HepG2 (cell line): ENCODE data around the gene PRMT5. TPM values are rescaled to one million over a fixed set of nuclear protein-coding genes. Genes with fewer than 3 reads are reported as not detected.

Source experiments
- ASH2L ChIP-seq: fragments of 300-600, 200-600 bp; sonication (generic); IDR thresholded peaks from 2 replicates; pipeline ENCODE4 v1.7.0; 2017; ENCODE audit warnings: low read depth, mild to moderate bottlenecking, moderate library complexity, mixed read lengths, low read length; ENCODE audit not compliant: insufficient read length
- DMAP1 ChIP-seq: IDR thresholded peaks from 2 replicates; pipeline ENCODE4 v1.6.1; 2016
- GLI4 ChIP-seq: sonication (generic); formaldehyde crosslinking; IDR thresholded peaks from 2 replicates; pipeline ENCODE4 v1.5.1; 2020; ENCODE audit warnings: missing genetic modification reagents, mild to moderate bottlenecking, moderate library complexity, borderline replicate concordance
- GMEB1 ChIP-seq: sonication (generic); formaldehyde crosslinking; IDR thresholded peaks from 2 replicates; pipeline ENCODE4 v1.5.1; 2020; ENCODE audit warnings: missing genetic modification reagents, mild to moderate bottlenecking, borderline replicate concordance
- IKZF4 ChIP-seq: sonication (generic); formaldehyde crosslinking; IDR thresholded peaks from 2 replicates; pipeline ENCODE4 v1.5.1; 2020; ENCODE audit warnings: borderline replicate concordance, mild to moderate bottlenecking, low read depth, missing genetic modification reagents; ENCODE audit errors: not compliant biosample characterization
- IRF2 ChIP-seq: IDR thresholded peaks from 2 replicates; pipeline ENCODE4 v1.6.1; 2018; ENCODE audit warnings: missing genetic modification reagents, missing compliant biosample characterization
- LRRFIP1 ChIP-seq: sonication (generic); formaldehyde crosslinking; conservative IDR thresholded peaks from 2 replicates; pipeline ENCODE4 v1.4.0; 2020; ENCODE audit warnings: missing genetic modification reagents
- MIER2 ChIP-seq: IDR thresholded peaks from 2 replicates; pipeline ENCODE4 v1.6.1; 2016; ENCODE audit warnings: missing biosample characterization, missing genetic modification reagents
- NR3C1 ChIP-seq: sonication (generic); formaldehyde crosslinking; IDR thresholded peaks from 2 replicates; pipeline ENCODE4 v1.4.0; 2020; ENCODE audit warnings: missing genetic modification reagents
- PHF8 ChIP-seq: sonication (generic); formaldehyde crosslinking; IDR thresholded peaks from 2 replicates; pipeline ENCODE4 v1.5.0; 2020; ENCODE audit warnings: missing genetic modification reagents
- PRDM10 ChIP-seq: sonication (generic); formaldehyde crosslinking; IDR thresholded peaks from 2 replicates; pipeline ENCODE4 v1.4.0; 2020; ENCODE audit warnings: low read depth, missing genetic modification reagents
- TBX2 ChIP-seq: sonication (generic); formaldehyde crosslinking; IDR thresholded peaks from 2 replicates; pipeline ENCODE4 v1.5.0; 2020; ENCODE audit warnings: missing genetic modification reagents, mild to moderate bottlenecking, borderline replicate concordance
- ZNF274 ChIP-seq: sonication (generic); formaldehyde crosslinking; IDR thresholded peaks from 2 replicates; pipeline ENCODE4 v1.5.1; 2020; ENCODE audit warnings: mild to moderate bottlenecking, missing genetic modification reagents
- ZNF282 ChIP-seq: fragments of 450-650 bp; IDR thresholded peaks from 2 replicates; pipeline ENCODE4 v1.6.1; 2018; ENCODE audit not compliant: partially characterized antibody
- ZNF501 ChIP-seq: sonication (generic); formaldehyde crosslinking; IDR thresholded peaks from 2 replicates; pipeline ENCODE4 v1.5.1; 2020; ENCODE audit warnings: mild to moderate bottlenecking, moderate library complexity, missing genetic modification reagents
- polyA plus RNA-seq, 8 experiments: library from polyadenylated mRNA; depleted of rRNA in 3 of 8; stranded (reverse) in 7 of 8; unstranded in 1 of 8; fragments of >200 nt; fragmentation: Illumina TruSeq in 4 of 8; extraction: Trizol in 4 of 8; gene quantifications; 2 replicates each; pipeline versions ENCODE4 v1.2.1 to v1.2.3, GENCODE V29; 2011 to 2016; ENCODE audit warnings: low read depth in 4 of 8, missing spikeins in 1 of 8, mixed read lengths in 1 of 8; ENCODE audit not compliant: insufficient read depth in 1 of 8
- total RNA-seq, 5 experiments: library from RNA; depleted of rRNA; stranded (reverse); fragments of >200 nt; fragmentation: Illumina TruSeq; extraction: Trizol; gene quantifications; 2 replicates each; pipeline ENCODE4 v1.2.3, GENCODE V29; 2016; ENCODE audit warnings: low read depth in 1 of 5
- TF ChIP-seq, protein P1 (sequence below): IDR thresholded peaks from 2 replicates; pipeline ENCODE4 v1.6.1; 2016; ENCODE audit warnings: mild to moderate bottlenecking
- TF ChIP-seq, protein P2 (sequence below): sonication (generic); formaldehyde crosslinking; IDR thresholded peaks from 2 replicates; pipeline ENCODE4 v1.4.0; 2020; ENCODE audit warnings: missing genetic modification reagents

Gene PRMT5
- total and polyA plus RNA-seq, 2 of the 13 experiments (the other 11 are each of a cell fraction or from before 2014, with no cell fraction given): 210 to 354 TPM

DNA sequence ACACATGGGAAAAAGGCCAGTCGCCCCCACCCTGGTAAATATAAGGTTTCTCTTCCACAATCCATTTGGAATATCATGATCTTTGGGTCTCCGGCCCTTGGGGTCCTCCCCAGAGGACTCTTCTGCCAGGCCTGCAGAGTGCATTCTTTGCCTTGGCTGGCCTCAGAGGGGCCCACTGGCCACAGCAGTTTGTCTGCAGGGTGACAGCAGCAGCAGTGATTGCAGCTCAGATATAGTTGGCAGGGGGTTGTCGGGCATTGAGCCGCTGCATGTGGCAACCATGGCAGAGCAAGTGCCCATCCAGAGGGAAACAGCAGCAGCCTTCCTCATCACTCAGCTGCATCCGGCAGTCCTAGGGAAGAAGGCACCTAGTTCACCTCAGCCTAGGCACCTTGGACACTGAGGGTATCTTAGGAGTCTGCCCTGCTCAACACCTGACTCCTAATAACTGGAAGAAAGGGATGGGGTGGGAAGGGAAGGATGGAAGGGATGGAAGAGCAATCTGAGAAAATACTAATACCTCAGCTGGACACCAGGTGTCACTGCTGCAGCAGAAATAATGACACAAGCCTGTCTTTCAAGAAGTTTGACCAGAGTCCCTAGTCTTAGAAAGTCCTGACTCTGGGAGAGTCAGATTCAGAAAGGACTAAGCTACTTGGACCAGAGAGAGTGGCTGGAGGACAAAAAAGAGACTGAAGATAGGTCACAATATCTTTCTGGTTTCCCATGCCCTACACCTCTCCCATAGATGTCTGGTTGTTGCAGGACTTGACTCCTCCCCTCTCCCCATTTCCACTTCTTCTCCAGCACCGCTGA is 44.2 kb upstream of the PRMT5 start (continued):
- no peak; the same call in 1 of the 2 replicates for TF ChIP-seq TBX2
- 0 out of 2 replicates have a peak, but pooled peaks have one; percentile 22 for TF ChIP-seq PRDM10 (CRISPR knock-in tag)
- TF ChIP-seq LRRFIP1 (CRISPR knock-in tag): 0 out of 2 replicates have a peak, but pooled peaks have one; percentile 91
- TF ChIP-seq, protein P1, sequence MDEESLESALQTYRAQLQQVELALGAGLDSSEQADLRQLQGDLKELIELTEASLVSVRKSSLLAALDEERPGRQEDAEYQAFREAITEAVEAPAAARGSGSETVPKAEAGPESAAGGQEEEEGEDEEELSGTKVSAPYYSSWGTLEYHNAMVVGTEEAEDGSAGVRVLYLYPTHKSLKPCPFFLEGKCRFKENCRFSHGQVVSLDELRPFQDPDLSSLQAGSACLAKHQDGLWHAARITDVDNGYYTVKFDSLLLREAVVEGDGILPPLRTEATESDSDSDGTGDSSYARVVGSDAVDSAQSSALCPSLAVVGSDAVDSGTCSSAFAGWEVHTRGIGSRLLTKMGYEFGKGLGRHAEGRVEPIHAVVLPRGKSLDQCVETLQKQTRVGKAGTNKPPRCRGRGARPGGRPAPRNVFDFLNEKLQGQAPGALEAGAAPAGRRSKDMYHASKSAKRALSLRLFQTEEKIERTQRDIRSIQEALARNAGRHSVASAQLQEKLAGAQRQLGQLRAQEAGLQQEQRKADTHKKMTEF: peak; percentile 60
- peak; percentile 81; the same call in 1 of the 2 replicates for TF ChIP-seq IRF2 (CRISPR knock-in tag)
- no peak for TF ChIP-seq GLI4 (CRISPR knock-in tag)
- 0 out of 2 replicates have a peak, but pooled peaks have one; percentile 31 for TF ChIP-seq PHF8 (CRISPR knock-in tag)
- peak; percentile 77 for TF ChIP-seq ASH2L
- no peak for TF ChIP-seq NR3C1 (CRISPR knock-in tag)
- TF ChIP-seq, protein P2, sequence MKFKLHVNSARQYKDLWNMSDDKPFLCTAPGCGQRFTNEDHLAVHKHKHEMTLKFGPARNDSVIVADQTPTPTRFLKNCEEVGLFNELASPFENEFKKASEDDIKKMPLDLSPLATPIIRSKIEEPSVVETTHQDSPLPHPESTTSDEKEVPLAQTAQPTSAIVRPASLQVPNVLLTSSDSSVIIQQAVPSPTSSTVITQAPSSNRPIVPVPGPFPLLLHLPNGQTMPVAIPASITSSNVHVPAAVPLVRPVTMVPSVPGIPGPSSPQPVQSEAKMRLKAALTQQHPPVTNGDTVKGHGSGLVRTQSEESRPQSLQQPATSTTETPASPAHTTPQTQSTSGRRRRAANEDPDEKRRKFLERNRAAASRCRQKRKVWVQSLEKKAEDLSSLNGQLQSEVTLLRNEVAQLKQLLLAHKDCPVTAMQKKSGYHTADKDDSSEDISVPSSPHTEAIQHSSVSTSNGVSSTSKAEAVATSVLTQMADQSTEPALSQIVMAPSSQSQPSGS (CRISPR knock-in tag): 0 out of 2 replicates have a peak, but pooled peaks have one; percentile 63
- TF ChIP-seq ZNF282: no peak
- TF ChIP-seq DMAP1 (CRISPR knock-in tag): peak; percentile 36; the same call in 1 of the 2 replicates
- TF ChIP-seq MIER2: 0 out of 2 replicates have a peak, but pooled peaks have one; percentile 28
- 0 out of 2 replicates have a peak, but pooled peaks have one; percentile 43 for TF ChIP-seq GMEB1
- peak; percentile 19; the same call in 1 of the 2 replicates for TF ChIP-seq ZNF274 (CRISPR knock-in tag)
- no peak for TF ChIP-seq ZNF501 (CRISPR knock-in tag)
- no peak for TF ChIP-seq IKZF4 (CRISPR knock-in tag)
